T follicular helper cell (primary cell): ENCODE measurements around the gene IFI16.
"Not testable (repeated sequence)": the region's sequence is repeated elsewhere in the genome, so short reads cannot be mapped to it uniquely, and the experiment has no call there.

Experiments
- DNase-seq: peaks from one replicate; pipeline ENCODE4 v3.0.0-alpha.2; 2020; ENCODE audit warnings: low read depth
- total RNA-seq, 2 experiments: gene quantifications; one replicate each; lab custom pipeline; 2026; lab: John Stamatoyannopoulos, UW

Gene IFI16
- total RNA-seq = 205 to 354 reads per million in 2 experiments

- peak; percentile 30 for DNase-seq
Observed at GRCh38 chr1:159009704-159010361, at the start of gene IFI16. TSS of gene IFI16 (plus strand) at chr1:159009907. CDS start at chr1:159014681, 4,774 bp downstream.

- no peak for DNase-seq
Observed at GRCh38 chr1:158961178-158961577, 48.5 kb upstream of the IFI16 start.

GRCh38 chr1:158962983-158963382 lies 46.7 kb upstream of the IFI16 start:
- no peak for DNase-seq

GRCh38 chr1:158969166-158969565 lies 40.5 kb upstream of the IFI16 start:
- DNase-seq = no peak

GRCh38 chr1:158969855-158970254 lies 39.9 kb upstream of the IFI16 start:
- DNase-seq = no peak

- DNase-seq = no peak
Observed at GRCh38 chr1:158972841-158973240, 36.9 kb upstream of the IFI16 start.

GRCh38 chr1:158976219-158976618 lies 33.5 kb upstream of the IFI16 start:
- DNase-seq = no peak

- no peak for DNase-seq
Observed at GRCh38 chr1:158978730-158979129, 31.0 kb upstream of the IFI16 start.

- DNase-seq = no peak
Observed at GRCh38 chr1:158979229-158979628, 30.5 kb upstream of the IFI16 start.

- DNase-seq = no peak
Observed at GRCh38 chr1:158983235-158983634, 26.5 kb upstream of the IFI16 start.

- no peak for DNase-seq
Observed at GRCh38 chr1:158984386-158984785, 25.3 kb upstream of the IFI16 start.

- DNase-seq = no peak
Observed at GRCh38 chr1:158989424-158989823, 20.3 kb upstream of the IFI16 start.

- DNase-seq = no peak
Observed at GRCh38 chr1:158992787-158993312, 16.9 kb upstream of the IFI16 start.

GRCh38 chr1:158996998-158997397 lies 12.7 kb upstream of the IFI16 start:
- no peak for DNase-seq

- no peak for DNase-seq
Observed at GRCh38 chr1:158998037-158998780, 11.5 kb upstream of the IFI16 start.

GRCh38 chr1:158998781-158999161 lies 10.9 kb upstream of the IFI16 start:
- peak; percentile 23 for DNase-seq

GRCh38 chr1:158999316-159000069 lies 10.2 kb upstream of the IFI16 start:
- no peak for DNase-seq

GRCh38 chr1:159000070-159000409 lies 9.7 kb upstream of the IFI16 start:
- DNase-seq = no peak

- DNase-seq = no peak
Observed at GRCh38 chr1:159000625-159001024, 9.1 kb upstream of the IFI16 start.

- DNase-seq = no peak
Observed at GRCh38 chr1:159005161-159005560, 4.5 kb upstream of the IFI16 start.

GRCh38 chr1:159005676-159006075 lies 4.0 kb upstream of the IFI16 start:
- DNase-seq = no peak

GRCh38 chr1:159006210-159006807 lies 3.4 kb upstream of the IFI16 start:
- not testable (repeated sequence) for DNase-seq
